GM23338 (cell line): ENCODE results near the gene RPL34.

Experiments used
- EZH2phosphoT487 ChIP-seq: fragments of 200-600 bp; sonication (generic); IDR thresholded peaks from one replicate; pipeline ENCODE4 v1.8.1; 2018; ENCODE audit warnings: antibody characterized with exemption; ENCODE audit not compliant: unreplicated experiment
- POLR2AphosphoS5 ChIP-seq: IDR thresholded peaks from 2 replicates; pipeline ENCODE4 v1.6.1; 2016; ENCODE audit warnings: antibody characterized with exemption, low read depth
- TF ChIP-seq, protein P1 (sequence below), 2 experiments: fragments of 200-600 bp in 1 of 2; sonication (generic) in 1 of 2; conservative IDR thresholded peaks; 2 replicates each; pipeline versions ENCODE4 v1.5.1 to v1.6.1; 2016 to 2017; ENCODE audit warnings: antibody characterized with exemption in 2 of 2, low read depth in 2 of 2, mild to moderate bottlenecking in 2 of 2, moderate library complexity in 1 of 2

DNA sequence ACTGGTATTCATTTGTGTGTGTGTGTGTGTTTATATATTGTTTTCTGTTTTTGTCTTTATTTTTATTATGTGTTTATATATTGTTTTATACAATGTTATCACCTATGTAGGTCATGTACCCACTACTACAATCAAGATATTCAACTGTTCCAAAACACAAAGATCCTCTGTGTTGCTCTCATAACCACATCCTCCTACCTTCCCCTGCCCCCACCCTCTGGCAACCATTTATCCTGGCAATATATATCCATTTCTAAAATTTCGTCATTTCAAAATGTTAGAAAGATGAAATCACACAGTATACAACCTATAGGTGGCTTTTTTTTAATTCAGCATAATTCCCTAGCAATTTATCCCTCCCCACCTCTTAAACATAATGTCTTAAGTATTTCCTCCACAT is 18.8 kb upstream of the RPL34 start:
- TF ChIP-seq EZH2phosphoT487 (no peak), POLR2AphosphoS5 (no peak)
- TF ChIP-seq, protein P1, sequence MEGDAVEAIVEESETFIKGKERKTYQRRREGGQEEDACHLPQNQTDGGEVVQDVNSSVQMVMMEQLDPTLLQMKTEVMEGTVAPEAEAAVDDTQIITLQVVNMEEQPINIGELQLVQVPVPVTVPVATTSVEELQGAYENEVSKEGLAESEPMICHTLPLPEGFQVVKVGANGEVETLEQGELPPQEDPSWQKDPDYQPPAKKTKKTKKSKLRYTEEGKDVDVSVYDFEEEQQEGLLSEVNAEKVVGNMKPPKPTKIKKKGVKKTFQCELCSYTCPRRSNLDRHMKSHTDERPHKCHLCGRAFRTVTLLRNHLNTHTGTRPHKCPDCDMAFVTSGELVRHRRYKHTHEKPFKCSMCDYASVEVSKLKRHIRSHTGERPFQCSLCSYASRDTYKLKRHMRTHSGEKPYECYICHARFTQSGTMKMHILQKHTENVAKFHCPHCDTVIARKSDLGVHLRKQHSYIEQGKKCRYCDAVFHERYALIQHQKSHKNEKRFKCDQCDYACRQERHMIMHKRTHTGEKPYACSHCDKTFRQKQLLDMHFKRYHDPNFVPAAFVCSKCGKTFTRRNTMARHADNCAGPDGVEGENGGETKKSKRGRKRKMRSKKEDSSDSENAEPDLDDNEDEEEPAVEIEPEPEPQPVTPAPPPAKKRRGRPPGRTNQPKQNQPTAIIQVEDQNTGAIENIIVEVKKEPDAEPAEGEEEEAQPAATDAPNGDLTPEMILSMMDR (conservative IDR thresholded peaks at IDR 0.05; ENCODE audit: low read depth in 2 of 2), result no peak
